ENCODE data around the gene NLRP13. TPM values are rescaled to one million over a fixed set of nuclear protein-coding genes. Genes with fewer than 3 reads are reported as not detected.

Gene NLRP13
- total RNA-seq, 1 experiment from 2014 or later: not detected

- H3K9ac ChIP-seq (ENCODE audit: low read length): no peak overlapping the region
- BruUV-seq (replicated peaks): no TSS peak
- POLR2A ChIA-PET: no interaction called here
- TF ChIP-seq POLR2AphosphoS5 (IDR thresholded peaks at IDR 0.05; ENCODE audit: low read depth, low read length): no peak
- TF ChIP-seq JUND (IDR thresholded peaks at IDR 0.05): no peak
- no peak for TF ChIP-seq POLR2A (IDR thresholded peaks at IDR 0.05; ENCODE audit: borderline replicate concordance, extremely low read depth, insufficient read depth, insufficient read length)
- TF ChIP-seq SP1 (IDR thresholded peaks at IDR 0.05; ENCODE audit: low read depth): no peak
- no peak for TF ChIP-seq FOSL1 (IDR thresholded peaks at IDR 0.05; ENCODE audit: low read depth)
- TF ChIP-seq ZBTB33 (IDR thresholded peaks at IDR 0.05; ENCODE audit: extremely low read depth, insufficient replicate concordance, low read length): no peak
- no peak for TF ChIP-seq EGR1 (IDR thresholded peaks at IDR 0.05; ENCODE audit: low read depth)
- TF ChIP-seq ZFX (IDR thresholded peaks at IDR 0.05): no peak
- TF ChIP-seq EZH2 (IDR thresholded peaks at IDR 0.05): no peak
- intact Hi-C loops (cut with micrococcal nuclease): no loop called here
- H3K27ac ChIP-seq (ENCODE audit: low read depth, low read length): no peak overlapping the region
- H3K79me2 ChIP-seq (ENCODE audit: insufficient read depth, low read length): no peaks in the 10 kb centered on the region
- RAD21 ChIA-PET (ENCODE audit: low non-redundant PET in 1 of 2, low total read pairs in 2 of 2, uncharacterized antibody in 2 of 2, unreplicated experiment in 2 of 2): no interaction called here
- H3K36me3 ChIP-seq (ENCODE audit: control insufficient read depth in 1 of 2, insufficient read depth in 2 of 2, low read length in 2 of 2): no peaks in the 10 kb centered on the region
- H2AFZ ChIP-seq (ENCODE audit: low read depth, low read length, poor library complexity, severe bottlenecking): no peak overlapping the region
- no peaks in the 10 kb centered on the region for H3K4me1 ChIP-seq (ENCODE audit: control insufficient read depth in 1 of 2, insufficient read depth in 2 of 2, low read length in 2 of 2)
- H3K27me3 ChIP-seq (ENCODE audit: insufficient read depth, low read length): no peaks in the 10 kb centered on the region
- H4K20me1 ChIP-seq (ENCODE audit: insufficient read depth): no peaks in the 10 kb centered on the region
- DNase-seq (ENCODE audit: low read depth, low spot score) (no peak), ATAC-seq (no peak)
- H3K4me3 ChIP-seq (replicated peaks in 1 of 2; ENCODE audit: low read depth in 1 of 2, low read length in 2 of 2): no peak overlapping the region
- H3K9me3 ChIP-seq (ENCODE audit: control insufficient read depth in 1 of 2, insufficient read depth in 1 of 2, low read depth in 1 of 2, low read length in 2 of 2): no peaks in the 10 kb centered on the region
- CTCF ChIA-PET: no interaction called here
- H3K4me2 ChIP-seq (ENCODE audit: low read length): no peak overlapping the region
- H3K9me2 ChIP-seq (ENCODE audit: insufficient read depth): no peaks in the 10 kb centered on the region
Observed at GRCh38 chr19:55940306-55940705, 8.2 kb upstream of the NLRP13 start.

- ChIA-PET POLR2A (no interaction called here), RAD21 (ENCODE audit: low non-redundant PET in 1 of 2, low total read pairs in 2 of 2, uncharacterized antibody in 2 of 2, unreplicated experiment in 2 of 2) (no interaction called here), CTCF (interaction anchor here (1.4 kb wide), 1 partner anchor 26 kb away, joined by 4 read pairs; no protein-coding TSS in a partner anchor)
- Histone ChIP-seq H3K9me3 (ENCODE audit: control insufficient read depth in 1 of 2, insufficient read depth in 1 of 2, low read depth in 1 of 2, low read length in 2 of 2) (no peaks in the 10 kb centered on the region), H3K27ac (ENCODE audit: low read depth, low read length) (no peak overlapping the region), H3K4me1 (ENCODE audit: control insufficient read depth in 1 of 2, insufficient read depth in 2 of 2, low read length in 2 of 2) (no peaks in the 10 kb centered on the region), H3K79me2 (ENCODE audit: insufficient read depth, low read length) (no peaks in the 10 kb centered on the region), H3K4me3 (replicated peaks in 1 of 2; ENCODE audit: low read depth in 1 of 2, low read length in 2 of 2) (no peak overlapping the region), H3K27me3 (ENCODE audit: insufficient read depth, low read length) (0 out of 2 replicates have a peak, but pooled peaks cover 3% of the 10 kb centered on the region), H3K36me3 (ENCODE audit: control insufficient read depth in 1 of 2, insufficient read depth in 2 of 2, low read length in 2 of 2) (no peaks in the 10 kb centered on the region), H3K4me2 (ENCODE audit: low read length) (no peak overlapping the region), H2AFZ (ENCODE audit: low read depth, low read length, poor library complexity, severe bottlenecking) (no peak overlapping the region), H4K20me1 (ENCODE audit: insufficient read depth) (no peaks in the 10 kb centered on the region), H3K9ac (ENCODE audit: low read length) (no peak overlapping the region), H3K9me2 (ENCODE audit: insufficient read depth) (no peaks in the 10 kb centered on the region)
- DNase-seq (ENCODE audit: low read depth, low spot score): no peak
- intact Hi-C loops (cut with micrococcal nuclease): no loop called here
- no peak for ATAC-seq
- no TSS peak for BruUV-seq (replicated peaks)
- no peak for TF ChIP-seq CEBPB (IDR thresholded peaks at IDR 0.05; ENCODE audit: low read depth)
- TF ChIP-seq SIN3A (IDR thresholded peaks at IDR 0.05; ENCODE audit: low read depth): no peak
- TF ChIP-seq, protein P1, sequence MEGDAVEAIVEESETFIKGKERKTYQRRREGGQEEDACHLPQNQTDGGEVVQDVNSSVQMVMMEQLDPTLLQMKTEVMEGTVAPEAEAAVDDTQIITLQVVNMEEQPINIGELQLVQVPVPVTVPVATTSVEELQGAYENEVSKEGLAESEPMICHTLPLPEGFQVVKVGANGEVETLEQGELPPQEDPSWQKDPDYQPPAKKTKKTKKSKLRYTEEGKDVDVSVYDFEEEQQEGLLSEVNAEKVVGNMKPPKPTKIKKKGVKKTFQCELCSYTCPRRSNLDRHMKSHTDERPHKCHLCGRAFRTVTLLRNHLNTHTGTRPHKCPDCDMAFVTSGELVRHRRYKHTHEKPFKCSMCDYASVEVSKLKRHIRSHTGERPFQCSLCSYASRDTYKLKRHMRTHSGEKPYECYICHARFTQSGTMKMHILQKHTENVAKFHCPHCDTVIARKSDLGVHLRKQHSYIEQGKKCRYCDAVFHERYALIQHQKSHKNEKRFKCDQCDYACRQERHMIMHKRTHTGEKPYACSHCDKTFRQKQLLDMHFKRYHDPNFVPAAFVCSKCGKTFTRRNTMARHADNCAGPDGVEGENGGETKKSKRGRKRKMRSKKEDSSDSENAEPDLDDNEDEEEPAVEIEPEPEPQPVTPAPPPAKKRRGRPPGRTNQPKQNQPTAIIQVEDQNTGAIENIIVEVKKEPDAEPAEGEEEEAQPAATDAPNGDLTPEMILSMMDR (IDR thresholded peaks at IDR 0.05 in 2 of 3, conservative IDR thresholded peaks at IDR 0.05 in 1 of 3; ENCODE audit: borderline replicate concordance in 1 of 3, insufficient read depth in 1 of 3, low read depth in 2 of 3, low read length in 2 of 3): no peak
- TF ChIP-seq POLR2A (IDR thresholded peaks at IDR 0.05; ENCODE audit: borderline replicate concordance, extremely low read depth, insufficient read depth, insufficient read length): no peak
- TF ChIP-seq ELF1 (IDR thresholded peaks at IDR 0.05; ENCODE audit: borderline replicate concordance, low read depth): no peak
- no peak for TF ChIP-seq YY1 (IDR thresholded peaks at IDR 0.05; ENCODE audit: extremely low read depth, insufficient replicate concordance, low read depth, low read length)
- TF ChIP-seq CBX3 (IDR thresholded peaks at IDR 0.05; ENCODE audit: low read depth): no peak
- TF ChIP-seq ZBTB33 (IDR thresholded peaks at IDR 0.05; ENCODE audit: extremely low read depth, insufficient replicate concordance, low read length): no peak
- TF ChIP-seq EZH2phosphoT487 (IDR thresholded peaks at IDR 0.05; ENCODE audit: borderline replicate concordance): no peak
Observed at GRCh38 chr19:55939206-55939605, 7.1 kb upstream of the NLRP13 start.
